Measurements from ENCODE around the gene RIC3. TPM values are rescaled to one million over a fixed set of nuclear protein-coding genes. Genes with fewer than 3 reads are reported as not detected.

The RIC3 gene
- total RNA-seq, 1 donor from 2014 or later, result 12.9 TPM

DNA sequence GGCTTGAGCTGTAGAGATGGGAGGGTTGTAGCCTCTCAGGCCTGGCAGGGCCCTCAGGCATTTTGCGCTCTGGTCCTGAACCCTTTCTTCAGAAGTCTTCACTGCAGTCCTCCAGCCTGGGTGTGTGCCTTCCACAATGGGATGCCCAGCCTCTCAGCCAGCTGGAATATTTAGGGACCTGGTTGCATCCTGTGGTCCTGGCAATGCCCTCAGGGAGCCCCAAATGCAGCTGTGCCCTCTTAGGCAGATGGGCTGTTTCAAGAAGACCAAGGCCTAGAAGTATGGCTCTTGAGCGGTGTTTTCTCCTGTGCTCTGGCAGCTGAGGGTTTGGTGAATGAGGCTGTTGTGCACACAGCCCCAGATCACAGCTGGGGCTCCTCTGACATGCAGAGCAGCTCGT, 81.1 kb downstream of the RIC3 start:
- ATAC-seq, result no peak
- no peaks in the 10 kb centered on the region for H3K9me3 ChIP-seq
- no peak for DNase-seq
- TF ChIP-seq, protein P1, sequence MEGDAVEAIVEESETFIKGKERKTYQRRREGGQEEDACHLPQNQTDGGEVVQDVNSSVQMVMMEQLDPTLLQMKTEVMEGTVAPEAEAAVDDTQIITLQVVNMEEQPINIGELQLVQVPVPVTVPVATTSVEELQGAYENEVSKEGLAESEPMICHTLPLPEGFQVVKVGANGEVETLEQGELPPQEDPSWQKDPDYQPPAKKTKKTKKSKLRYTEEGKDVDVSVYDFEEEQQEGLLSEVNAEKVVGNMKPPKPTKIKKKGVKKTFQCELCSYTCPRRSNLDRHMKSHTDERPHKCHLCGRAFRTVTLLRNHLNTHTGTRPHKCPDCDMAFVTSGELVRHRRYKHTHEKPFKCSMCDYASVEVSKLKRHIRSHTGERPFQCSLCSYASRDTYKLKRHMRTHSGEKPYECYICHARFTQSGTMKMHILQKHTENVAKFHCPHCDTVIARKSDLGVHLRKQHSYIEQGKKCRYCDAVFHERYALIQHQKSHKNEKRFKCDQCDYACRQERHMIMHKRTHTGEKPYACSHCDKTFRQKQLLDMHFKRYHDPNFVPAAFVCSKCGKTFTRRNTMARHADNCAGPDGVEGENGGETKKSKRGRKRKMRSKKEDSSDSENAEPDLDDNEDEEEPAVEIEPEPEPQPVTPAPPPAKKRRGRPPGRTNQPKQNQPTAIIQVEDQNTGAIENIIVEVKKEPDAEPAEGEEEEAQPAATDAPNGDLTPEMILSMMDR (IDR thresholded peaks at IDR 0.05), result no peak
- no peaks in the 10 kb centered on the region for H3K36me3 ChIP-seq
- intact Hi-C loops (cut with DNase I), result no loop called here
- no peaks in the 10 kb centered on the region for H3K4me1 ChIP-seq
- no peak overlapping the region for H3K4me3 ChIP-seq
- H3K27me3 ChIP-seq, result no peaks in the 10 kb centered on the region
- H3K27ac ChIP-seq, result no peak overlapping the region

DNA sequence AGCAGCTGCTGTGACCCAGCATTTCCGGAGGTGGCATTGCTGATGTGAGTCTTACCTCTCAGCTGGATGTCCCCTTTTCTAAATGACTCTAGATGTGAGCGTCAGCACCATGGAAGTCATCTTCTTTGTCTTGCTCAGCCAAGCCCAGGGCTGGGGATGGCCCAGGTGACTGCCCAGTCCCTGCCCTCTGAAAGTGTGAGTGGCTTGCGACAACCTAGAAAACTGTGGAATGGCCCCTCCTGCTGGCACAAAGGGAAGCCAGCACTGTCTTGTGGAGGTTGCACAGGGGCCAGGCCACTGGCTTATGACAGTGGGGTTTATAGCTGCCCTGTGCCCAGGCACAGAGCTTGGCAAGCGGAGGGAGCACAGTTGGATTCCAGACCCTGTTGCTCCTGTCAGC, 81.6 kb downstream of the RIC3 start:
- no peak for DNase-seq
- Histone ChIP-seq H3K4me1 (no peaks in the 10 kb centered on the region), H3K27ac (no peak overlapping the region), H3K36me3 (no peaks in the 10 kb centered on the region), H3K4me3 (no peak overlapping the region), H3K27me3 (peaks cover 2% of the 10 kb centered on the region), H3K9me3 (no peaks in the 10 kb centered on the region)
- intact Hi-C loops (cut with DNase I), result no loop called here
- TF ChIP-seq, protein P1 (IDR thresholded peaks at IDR 0.05), result no peak
- no peak for ATAC-seq

DNA sequence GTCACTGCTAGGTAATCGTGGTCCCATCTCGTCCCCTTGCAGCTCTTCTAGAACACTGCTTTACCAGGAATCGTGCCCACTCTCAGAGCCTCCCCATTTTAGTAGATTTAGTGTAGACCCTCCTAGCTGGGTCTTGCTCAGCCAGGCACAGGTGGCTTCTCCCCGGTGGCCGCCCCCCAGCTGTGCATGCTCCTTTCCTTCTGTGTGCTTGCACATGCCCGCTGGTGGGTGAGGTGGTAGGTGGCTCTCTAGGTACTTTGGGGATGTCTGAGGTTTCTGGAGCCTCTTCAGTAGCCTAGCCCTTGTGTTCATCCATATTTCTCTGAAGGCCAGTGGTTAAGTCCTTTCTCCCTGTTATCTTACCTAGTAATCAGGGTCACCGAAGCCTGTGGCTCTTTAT, 82.3 kb downstream of the RIC3 start:
- H3K27ac ChIP-seq, result no peak overlapping the region
- intact Hi-C loops (cut with DNase I), result no loop called here
- H3K36me3 ChIP-seq, result no peaks in the 10 kb centered on the region
- H3K27me3 ChIP-seq, result peaks cover 8% of the 10 kb centered on the region
- no peaks in the 10 kb centered on the region for H3K9me3 ChIP-seq
- no peak for ATAC-seq
- no peak for DNase-seq
- H3K4me3 ChIP-seq, result no peak overlapping the region
- peaks cover 3% of the 10 kb centered on the region for H3K4me1 ChIP-seq
- TF ChIP-seq, protein P1 (IDR thresholded peaks at IDR 0.05), result no peak

DNA sequence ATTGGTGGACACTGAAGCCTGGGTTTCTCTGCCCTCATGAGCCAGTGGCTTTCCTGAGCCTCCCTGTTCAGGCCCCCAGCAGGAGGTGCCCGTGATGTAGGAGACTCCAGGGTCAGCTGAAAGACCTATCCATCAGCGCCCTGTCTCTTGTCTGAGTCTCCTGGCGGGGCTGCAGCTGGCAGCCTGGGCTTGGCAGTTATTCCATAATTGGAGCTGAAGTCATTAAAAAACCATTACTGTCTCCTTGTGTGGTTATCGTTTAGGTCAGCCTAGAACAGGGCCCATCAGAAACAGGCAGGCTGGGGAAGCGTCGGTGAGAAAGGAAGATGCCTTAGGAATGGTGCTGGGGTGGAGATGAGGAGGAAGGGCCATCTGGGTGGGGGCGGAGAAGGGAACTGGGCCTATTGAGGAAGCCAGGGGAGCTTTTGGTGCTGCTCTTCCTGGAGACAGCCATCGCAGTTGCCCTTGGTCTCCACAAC, 82.8 kb downstream of the RIC3 start:
- Histone ChIP-seq H3K27ac (no peak overlapping the region), H3K27me3 (peaks cover 10% of the 10 kb centered on the region), H3K36me3 (no peaks in the 10 kb centered on the region), H3K9me3 (no peaks in the 10 kb centered on the region), H3K4me1 (peaks cover 5% of the 10 kb centered on the region), H3K4me3 (no peak overlapping the region)
- DNase-seq (no peak), ATAC-seq (no peak)
- TF ChIP-seq, protein P1 (IDR thresholded peaks at IDR 0.05), result no peak
- intact Hi-C loops (cut with DNase I), result no loop called here

DNA sequence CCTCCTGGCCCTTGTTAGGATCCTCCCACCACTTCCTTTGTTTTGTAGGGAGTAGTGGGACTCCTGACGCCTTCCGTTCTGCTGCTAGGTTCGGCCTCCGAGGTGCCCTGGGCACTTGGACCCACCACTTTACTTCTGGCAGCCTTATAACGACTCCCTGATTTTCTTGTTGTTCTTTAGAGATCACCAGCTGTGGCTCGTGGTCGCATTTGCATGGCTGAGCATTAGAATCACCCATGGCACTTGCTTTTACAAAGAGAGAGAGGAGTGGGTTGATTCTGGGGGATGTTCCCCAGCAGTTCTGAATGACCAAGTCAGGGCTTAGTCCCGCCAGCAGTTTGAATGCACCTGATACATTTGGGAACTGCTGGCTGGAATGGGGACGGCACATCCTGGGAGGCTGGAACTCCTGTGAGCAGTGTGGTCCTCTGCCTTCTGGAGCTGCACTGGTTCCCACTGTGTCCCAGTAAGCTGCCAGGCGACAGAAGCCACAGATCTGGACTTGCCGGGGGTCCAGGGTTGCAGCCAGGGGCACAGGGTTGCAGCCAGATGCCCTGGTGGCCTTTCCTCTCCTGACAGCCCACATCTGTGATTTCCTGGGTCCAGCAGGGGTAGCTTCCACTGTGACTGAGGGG, 83.7 kb downstream of the RIC3 start:
- Histone ChIP-seq H3K27ac (no peak overlapping the region), H3K4me3 (no peak overlapping the region), H3K27me3 (peaks cover 10% of the 10 kb centered on the region), H3K36me3 (no peaks in the 10 kb centered on the region), H3K4me1 (peaks cover 5% of the 10 kb centered on the region), H3K9me3 (no peaks in the 10 kb centered on the region)
- TF ChIP-seq, protein P1 (IDR thresholded peaks at IDR 0.05), result no peak
- ATAC-seq (no peak), DNase-seq (no peak)
- intact Hi-C loops (cut with DNase I), result no loop called here

DNA sequence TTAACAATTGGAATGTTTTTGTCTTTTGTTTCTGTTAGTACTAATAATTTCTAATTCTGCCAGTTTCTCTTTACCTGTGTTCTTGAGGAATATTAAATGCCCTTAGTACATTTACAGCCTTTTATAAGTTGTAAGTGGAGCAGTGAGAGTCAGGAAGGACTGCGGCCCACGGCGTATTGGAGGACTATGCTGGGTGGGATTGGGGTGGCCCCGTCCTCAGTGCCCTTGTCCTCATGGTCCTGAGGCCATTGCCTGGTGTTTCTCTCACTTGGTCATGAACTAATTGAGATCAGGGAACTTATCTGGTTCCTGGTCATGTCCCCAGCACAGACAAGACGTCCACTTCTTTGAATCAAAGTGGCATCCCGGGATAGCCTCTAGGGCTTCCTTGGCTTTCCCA, 84.5 kb downstream of the RIC3 start:
- no peak for ATAC-seq
- intact Hi-C loops (cut with DNase I), result no loop called here

More for the DNA sequence above, 84.5 kb downstream of the RIC3 start:
- no peak overlapping the region for H3K27ac ChIP-seq
- TF ChIP-seq, protein P1 (IDR thresholded peaks at IDR 0.05), result no peak
- H3K36me3 ChIP-seq, result no peaks in the 10 kb centered on the region
- H3K27me3 ChIP-seq, result peaks cover 10% of the 10 kb centered on the region
- peaks cover 5% of the 10 kb centered on the region for H3K4me1 ChIP-seq
- no peak overlapping the region for H3K4me3 ChIP-seq
- DNase-seq, result no peak
- no peaks in the 10 kb centered on the region for H3K9me3 ChIP-seq
